ENCODE results near the gene ANKRD50.

ANKRD50 gene

DNA sequence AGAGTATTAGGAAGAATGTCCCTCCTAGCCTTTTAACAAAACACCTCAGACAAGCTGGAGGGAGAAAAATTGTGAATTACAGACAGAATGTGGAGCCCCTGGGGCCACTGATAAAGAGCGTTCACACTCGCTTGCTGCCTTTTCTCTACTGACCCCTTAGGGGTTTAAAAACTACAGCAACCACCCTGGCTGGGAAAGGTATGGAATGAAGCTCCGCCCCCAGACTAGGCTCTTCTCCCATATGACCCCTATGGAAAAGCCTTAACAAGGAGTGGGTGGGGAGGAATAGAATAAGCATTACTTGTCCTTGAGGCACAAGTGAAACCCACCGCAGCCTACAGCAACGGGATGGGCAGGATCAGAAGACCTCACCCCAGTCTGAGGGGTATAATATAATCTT is 26.3 kb downstream of the ANKRD50 start:
- no peak for DNase-seq (ENCODE audit: low read depth, low spot score)
- TF ChIP-seq, protein P1, sequence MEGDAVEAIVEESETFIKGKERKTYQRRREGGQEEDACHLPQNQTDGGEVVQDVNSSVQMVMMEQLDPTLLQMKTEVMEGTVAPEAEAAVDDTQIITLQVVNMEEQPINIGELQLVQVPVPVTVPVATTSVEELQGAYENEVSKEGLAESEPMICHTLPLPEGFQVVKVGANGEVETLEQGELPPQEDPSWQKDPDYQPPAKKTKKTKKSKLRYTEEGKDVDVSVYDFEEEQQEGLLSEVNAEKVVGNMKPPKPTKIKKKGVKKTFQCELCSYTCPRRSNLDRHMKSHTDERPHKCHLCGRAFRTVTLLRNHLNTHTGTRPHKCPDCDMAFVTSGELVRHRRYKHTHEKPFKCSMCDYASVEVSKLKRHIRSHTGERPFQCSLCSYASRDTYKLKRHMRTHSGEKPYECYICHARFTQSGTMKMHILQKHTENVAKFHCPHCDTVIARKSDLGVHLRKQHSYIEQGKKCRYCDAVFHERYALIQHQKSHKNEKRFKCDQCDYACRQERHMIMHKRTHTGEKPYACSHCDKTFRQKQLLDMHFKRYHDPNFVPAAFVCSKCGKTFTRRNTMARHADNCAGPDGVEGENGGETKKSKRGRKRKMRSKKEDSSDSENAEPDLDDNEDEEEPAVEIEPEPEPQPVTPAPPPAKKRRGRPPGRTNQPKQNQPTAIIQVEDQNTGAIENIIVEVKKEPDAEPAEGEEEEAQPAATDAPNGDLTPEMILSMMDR (IDR thresholded peaks at IDR 0.05; ENCODE audit: insufficient read depth, low read length, missing control alignments): no peak
- no peak overlapping the region for H3K4me3 ChIP-seq (ENCODE audit: low read depth, low read length)
- ChIA-PET POLR2A (interaction anchor here (0.7 kb wide), 1 partner anchor 9 kb away, joined by 3 read pairs; no protein-coding TSS in a partner anchor), CTCF (no interaction called here)

DNA sequence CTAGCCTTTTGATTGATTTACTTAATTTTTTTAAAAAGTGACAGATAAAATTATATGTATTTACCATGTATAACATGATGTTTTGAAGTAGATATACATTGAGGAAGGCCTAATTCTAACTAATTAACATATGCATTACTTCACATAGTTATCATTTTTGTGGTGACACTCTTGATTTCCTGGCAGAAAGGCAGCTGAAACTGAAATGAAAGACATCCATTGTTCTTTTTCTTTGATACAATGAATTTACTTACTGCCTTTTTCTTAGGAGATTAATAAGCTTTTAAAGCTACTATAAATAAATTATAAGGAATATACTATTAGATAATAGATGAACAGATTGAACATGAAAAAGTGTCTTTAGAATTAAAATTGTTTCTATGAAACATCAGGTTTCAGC is 26.7 kb downstream of the ANKRD50 start:
- no peak for DNase-seq (ENCODE audit: low read depth, low spot score)
- CTCF ChIA-PET: no interaction called here
- H3K4me3 ChIP-seq (ENCODE audit: low read depth, low read length): no peak overlapping the region
- TF ChIP-seq, protein P1 (IDR thresholded peaks at IDR 0.05; ENCODE audit: insufficient read depth, low read length, missing control alignments): no peak
- POLR2A ChIA-PET: interaction anchor here (0.7 kb wide), 1 partner anchor 9 kb away, joined by 3 read pairs; no protein-coding TSS in a partner anchor

DNA sequence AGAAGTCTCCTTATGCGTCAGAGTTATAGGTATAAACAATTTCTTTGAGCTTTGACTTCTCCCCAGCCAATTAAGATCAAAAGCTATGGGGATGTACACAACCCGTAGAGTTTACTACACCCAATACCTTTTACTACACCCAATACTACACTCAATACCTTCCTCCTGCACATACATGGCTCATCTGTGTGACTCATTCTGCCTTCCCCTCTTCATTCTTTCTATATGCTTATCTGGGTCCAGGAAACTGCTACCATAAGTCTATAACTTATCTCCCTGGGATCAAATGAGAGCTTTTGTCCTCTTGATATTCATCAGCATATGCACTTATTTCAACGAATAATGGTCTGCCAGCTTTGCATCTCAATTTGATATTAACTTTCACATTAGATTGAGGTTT is 28.2 kb downstream of the ANKRD50 start:
- ChIA-PET CTCF (no interaction called here), POLR2A (no interaction called here)
- DNase-seq (ENCODE audit: low read depth, low spot score): no peak
- no peak overlapping the region for H3K4me3 ChIP-seq (ENCODE audit: low read depth, low read length)
- TF ChIP-seq, protein P1 (IDR thresholded peaks at IDR 0.05; ENCODE audit: insufficient read depth, low read length, missing control alignments): no peak

DNA sequence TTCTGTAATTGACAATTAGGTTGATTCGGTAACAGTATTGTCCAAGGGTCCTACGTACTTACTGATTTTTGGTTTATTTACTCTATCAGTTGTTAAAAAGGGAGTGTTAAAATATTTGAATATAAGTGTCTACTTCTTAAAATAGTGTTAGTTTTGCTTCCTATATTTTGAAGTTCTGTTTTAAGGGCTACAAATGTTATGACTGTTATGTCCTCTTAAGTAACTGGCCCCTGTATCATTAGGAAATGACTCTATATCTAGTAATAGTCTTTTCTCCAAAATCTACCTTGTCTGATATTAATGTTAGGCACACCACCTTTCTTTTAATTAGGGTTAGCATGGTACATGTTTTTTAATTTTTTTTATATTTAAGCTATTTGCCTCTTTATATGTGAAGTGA is 30.1 kb downstream of the ANKRD50 start:
- no peak for DNase-seq (ENCODE audit: low read depth, low spot score)
- ChIA-PET CTCF (no interaction called here), POLR2A (no interaction called here)

DNA sequence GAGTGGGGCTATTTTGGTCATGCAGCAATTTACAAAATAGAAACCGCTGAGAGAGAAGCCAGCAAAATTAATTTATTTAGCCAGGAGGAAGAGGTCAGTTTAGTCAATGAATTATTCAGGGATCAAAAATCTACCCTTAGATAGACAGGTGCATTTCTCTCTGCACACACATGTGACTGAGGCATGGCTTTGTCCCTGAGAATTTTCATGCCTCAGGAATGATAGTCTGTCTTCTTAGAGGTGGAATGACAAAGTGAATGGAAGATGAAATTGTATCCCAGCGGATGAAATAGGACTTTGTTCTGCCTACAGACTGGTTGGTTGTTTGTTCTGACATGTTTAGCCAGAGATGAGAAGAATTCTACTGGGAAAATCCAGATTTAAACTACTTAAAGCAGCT is 46.0 kb downstream of the ANKRD50 start:
- TF ChIP-seq, protein P1 (IDR thresholded peaks at IDR 0.05; ENCODE audit: insufficient read depth, low read length, missing control alignments): no peak
- H3K4me3 ChIP-seq (ENCODE audit: low read depth, low read length): no peak overlapping the region
- POLR2A ChIA-PET: no interaction called here
- CTCF ChIA-PET: no interaction called here
- no peak for DNase-seq (ENCODE audit: low read depth, low spot score)

More for the DNA sequence above, 30.1 kb downstream of the ANKRD50 start:
- no peak overlapping the region for H3K4me3 ChIP-seq (ENCODE audit: low read depth, low read length)
- TF ChIP-seq, protein P1 (IDR thresholded peaks at IDR 0.05; ENCODE audit: insufficient read depth, low read length, missing control alignments): no peak

DNA sequence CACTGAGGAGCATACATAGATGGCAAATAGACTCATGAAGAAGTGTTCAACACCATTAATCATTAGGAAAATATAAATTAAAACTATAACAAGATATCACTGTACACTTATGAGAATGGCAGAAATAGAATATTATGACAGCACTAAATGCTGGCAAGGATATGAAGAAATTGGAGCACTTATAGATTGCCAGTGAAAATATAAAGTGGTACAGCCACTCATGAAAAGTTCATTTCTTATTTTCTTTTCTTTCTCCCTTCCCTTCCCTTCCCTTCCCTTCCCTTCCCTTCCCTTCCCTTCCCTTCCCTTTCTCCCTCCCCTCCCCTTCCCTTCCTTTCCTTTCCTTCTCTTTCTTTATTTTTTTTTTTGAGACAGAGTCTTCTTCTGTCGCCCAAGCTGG is 53.7 kb downstream of the ANKRD50 start:
- ChIA-PET CTCF (no interaction called here), POLR2A (no interaction called here)
- DNase-seq (ENCODE audit: low read depth, low spot score): no peak
- TF ChIP-seq, protein P1 (IDR thresholded peaks at IDR 0.05; ENCODE audit: insufficient read depth, low read length, missing control alignments): no peak
- no peak overlapping the region for H3K4me3 ChIP-seq (ENCODE audit: low read depth, low read length)

Measured in AG04449 (cell line).